NT2/D1 (cell line): ENCODE measurements around the gene SPRED1.

Experiments
- YY1 ChIP-seq: IDR thresholded peaks from 2 replicates; pipeline ENCODE4 v1.6.1; 2011; ENCODE audit not compliant: insufficient read length, insufficient read depth
- ZNF274 ChIP-seq: IDR thresholded peaks from 2 replicates; pipeline ENCODE4 v1.6.1; 2011; ENCODE audit warnings: mild to moderate bottlenecking, low read depth, low read length

DNA sequence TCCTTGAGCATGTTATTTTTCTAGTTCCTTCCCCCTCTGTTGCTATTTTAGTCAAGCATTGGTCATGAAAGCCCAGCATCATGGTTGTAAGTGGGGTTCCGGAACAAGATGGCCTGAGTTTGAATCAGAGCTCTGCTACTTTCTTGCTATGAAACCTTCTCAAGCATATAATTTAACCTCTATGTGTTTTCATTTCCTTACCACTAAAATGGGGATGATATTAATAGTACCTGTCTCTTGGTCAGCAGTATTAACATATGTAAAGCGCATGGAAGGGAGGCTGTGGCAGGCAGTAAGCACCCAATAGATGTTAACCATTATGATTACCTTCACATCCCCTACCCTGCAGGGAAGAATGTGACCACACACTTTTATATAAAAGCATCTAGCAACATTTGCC lies 14.3 kb upstream of the SPRED1 start:
- TF ChIP-seq YY1 (no peak), ZNF274 (no peak)
